Measurements from ENCODE around the gene MAPKAP1. TPM values are rescaled to one million over a fixed set of nuclear protein-coding genes. Genes with fewer than 3 reads are reported as not detected.
A peak's percentile ranks its signal among the peaks of the same experiment; 100 is the strongest.

The MAPKAP1 gene
- total RNA-seq, 1 donor from 2014 or later: 44.9 TPM

- DNase-seq (ENCODE audit: low read depth in 2 of 2): peak in 1 of 2 donors; percentile 2
These were observed 27.3 kb downstream of the MAPKAP1 start for GRCh38 chr9:125679597-125680189.

GRCh38 chr9:125674981-125675973, 31.7 kb downstream of the MAPKAP1 start:
- peak; percentile 30 to 84 for DNase-seq (ENCODE audit: low read depth in 2 of 2)

- no peak for DNase-seq (ENCODE audit: low read depth in 2 of 2)
These were observed 34.1 kb downstream of the MAPKAP1 start for GRCh38 chr9:125672876-125673275.

GRCh38 chr9:125663127-125663526, 43.9 kb downstream of the MAPKAP1 start:
- DNase-seq (ENCODE audit: low read depth in 2 of 2): peak in 1 of 2 donors; percentile 86

GRCh38 chr9:125660557-125660956, 46.5 kb downstream of the MAPKAP1 start:
- DNase-seq (ENCODE audit: low read depth in 2 of 2): no peak

- peak in 1 of 2 donors; percentile 62 for DNase-seq (ENCODE audit: low read depth in 2 of 2)
These were observed 47.1 kb downstream of the MAPKAP1 start for GRCh38 chr9:125659954-125660353.

- DNase-seq (ENCODE audit: low read depth in 2 of 2): no peak
These were observed 47.7 kb downstream of the MAPKAP1 start for GRCh38 chr9:125659201-125659840.

GRCh38 chr9:125656560-125656959, 50.4 kb downstream of the MAPKAP1 start:
- peak in 1 of 2 donors; percentile 43 for DNase-seq (ENCODE audit: low read depth in 2 of 2)

GRCh38 chr9:125655691-125656410, 51.2 kb downstream of the MAPKAP1 start:
- DNase-seq (ENCODE audit: low read depth in 2 of 2): peak; percentile 32 to 74

GRCh38 chr9:125655066-125655633, 51.9 kb downstream of the MAPKAP1 start:
- no peak for DNase-seq (ENCODE audit: low read depth in 2 of 2)

- DNase-seq (ENCODE audit: low read depth in 2 of 2): no peak
These were observed 52.9 kb downstream of the MAPKAP1 start for GRCh38 chr9:125654121-125654520.

GRCh38 chr9:125653325-125653724, 53.7 kb downstream of the MAPKAP1 start:
- DNase-seq (ENCODE audit: low read depth in 2 of 2): no peak

- DNase-seq (ENCODE audit: low read depth in 2 of 2): no peak
These were observed 54.2 kb downstream of the MAPKAP1 start for GRCh38 chr9:125652759-125653158.

GRCh38 chr9:125652233-125652594, 54.8 kb downstream of the MAPKAP1 start:
- DNase-seq (ENCODE audit: low read depth in 2 of 2): no peak

GRCh38 chr9:125651576-125652232, 55.3 kb downstream of the MAPKAP1 start:
- DNase-seq (ENCODE audit: low read depth in 2 of 2): no peak

- DNase-seq (ENCODE audit: low read depth in 2 of 2): no peak
These were observed 56.7 kb downstream of the MAPKAP1 start for GRCh38 chr9:125650271-125650737.

- peak in 1 of 2 donors; percentile 31 for DNase-seq (ENCODE audit: low read depth in 2 of 2)
These were observed 57.2 kb downstream of the MAPKAP1 start for GRCh38 chr9:125649826-125650225.

- DNase-seq (ENCODE audit: low read depth in 2 of 2): peak in 1 of 2 donors; percentile 95
These were observed 57.7 kb downstream of the MAPKAP1 start for GRCh38 chr9:125649315-125649714.

GRCh38 chr9:125648294-125648693, 58.7 kb downstream of the MAPKAP1 start:
- no peak for DNase-seq (ENCODE audit: low read depth in 2 of 2)

GRCh38 chr9:125646621-125647100, 60.3 kb downstream of the MAPKAP1 start:
- DNase-seq (ENCODE audit: low read depth in 2 of 2): peak in 1 of 2 donors; percentile 69
